H1 (cell line): ENCODE measurements around the gene PBLD.

ENCODE experiments used
- CTCF ChIP-seq, 3 experiments: IDR thresholded peaks; 1 replicate in 2 of 3; 2 replicates in 1 of 3; pipeline versions ENCODE4 v1.5.1 to v1.6.1; 2011; ENCODE audit warnings: low read length in 3 of 3, mild to moderate bottlenecking in 3 of 3, inconsistent platforms in 2 of 3, low read depth in 1 of 3, moderate library complexity in 1 of 3; ENCODE audit not compliant: insufficient read depth in 1 of 3; ENCODE audit errors: control extremely low read depth in 1 of 3
- EP300 ChIP-seq, 2 experiments: IDR thresholded peaks; 1 replicate in 1 of 2; 2 replicates in 1 of 2; pipeline ENCODE4 v1.6.1; 2011 to 2012; ENCODE audit warnings: low read depth in 2 of 2, low read length in 2 of 2, mild to moderate bottlenecking in 2 of 2, borderline replicate concordance in 1 of 2, inconsistent platforms in 1 of 2, moderate library complexity in 1 of 2
- EZH2 ChIP-seq: fragments of 200-600 bp; sonication (generic); IDR thresholded peaks from 2 replicates; pipeline ENCODE4 v1.7.1; 2012; ENCODE audit warnings: low read depth, mild to moderate bottlenecking, moderate library complexity, low read length, inconsistent platforms; ENCODE audit not compliant: severe bottlenecking
- HDAC6 ChIP-seq: IDR thresholded peaks from one replicate; pipeline ENCODE4 v1.7.1; 2012; ENCODE audit warnings: low read depth, mild to moderate bottlenecking, inconsistent platforms, low read length, moderate library complexity
- JUN ChIP-seq: IDR thresholded peaks from 2 replicates; pipeline ENCODE4 v1.6.1; 2011; ENCODE audit warnings: low read depth, mild to moderate bottlenecking, improper control_type of control experiment, low read length
- JUND ChIP-seq: IDR thresholded peaks from 2 replicates; pipeline ENCODE4 v1.6.1; 2011; ENCODE audit warnings: mild to moderate bottlenecking, improper control_type of control experiment, low read length
- POLR2AphosphoS5 ChIP-seq: IDR thresholded peaks from 2 replicates; pipeline ENCODE4 v1.6.1; 2011; ENCODE audit warnings: low read depth, low read length

GRCh38 chr10:68303849-68304412 is 28.8 kb downstream of the PBLD start:
- TF ChIP-seq POLR2AphosphoS5 (no peak), CTCF (IDR thresholded peaks at IDR 0.05; ENCODE audit: control extremely low read depth in 1 of 3, insufficient read depth in 1 of 3, low read depth in 1 of 3, low read length in 3 of 3) (no peak), JUN (no peak), EP300 (IDR thresholded peaks at IDR 0.05; ENCODE audit: borderline replicate concordance in 1 of 2, low read depth in 2 of 2, low read length in 2 of 2) (no peak), JUND (no peak), EZH2 (no peak), HDAC6 (no peak)
